Measurements from ENCODE around the gene RHOXF1.
"Not testable (repeated sequence)": the region's sequence is repeated elsewhere in the genome, so short reads cannot be mapped to it uniquely, and the experiment has no call there.

DNA sequence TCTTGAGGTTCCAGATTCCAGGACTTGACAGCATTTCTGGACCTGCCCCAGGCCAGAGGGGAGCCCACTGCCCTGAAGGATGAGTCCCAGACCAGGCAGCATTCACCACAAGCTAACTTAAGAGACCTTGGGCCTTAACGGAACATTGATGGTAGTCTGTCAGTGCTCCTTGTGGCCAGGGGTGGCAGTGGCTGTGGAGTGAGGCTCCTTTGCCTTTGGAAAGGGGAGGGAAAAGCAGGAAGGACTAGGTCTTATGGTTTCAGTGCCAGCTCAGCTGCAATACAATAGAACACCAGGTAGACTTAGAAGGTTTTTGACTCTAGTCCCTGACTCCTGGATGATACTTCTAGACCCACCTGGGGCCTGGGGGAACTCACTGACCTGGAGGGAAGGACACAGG lies 49.5 kb downstream of the RHOXF1 start:
- TF ChIP-seq, protein P1, sequence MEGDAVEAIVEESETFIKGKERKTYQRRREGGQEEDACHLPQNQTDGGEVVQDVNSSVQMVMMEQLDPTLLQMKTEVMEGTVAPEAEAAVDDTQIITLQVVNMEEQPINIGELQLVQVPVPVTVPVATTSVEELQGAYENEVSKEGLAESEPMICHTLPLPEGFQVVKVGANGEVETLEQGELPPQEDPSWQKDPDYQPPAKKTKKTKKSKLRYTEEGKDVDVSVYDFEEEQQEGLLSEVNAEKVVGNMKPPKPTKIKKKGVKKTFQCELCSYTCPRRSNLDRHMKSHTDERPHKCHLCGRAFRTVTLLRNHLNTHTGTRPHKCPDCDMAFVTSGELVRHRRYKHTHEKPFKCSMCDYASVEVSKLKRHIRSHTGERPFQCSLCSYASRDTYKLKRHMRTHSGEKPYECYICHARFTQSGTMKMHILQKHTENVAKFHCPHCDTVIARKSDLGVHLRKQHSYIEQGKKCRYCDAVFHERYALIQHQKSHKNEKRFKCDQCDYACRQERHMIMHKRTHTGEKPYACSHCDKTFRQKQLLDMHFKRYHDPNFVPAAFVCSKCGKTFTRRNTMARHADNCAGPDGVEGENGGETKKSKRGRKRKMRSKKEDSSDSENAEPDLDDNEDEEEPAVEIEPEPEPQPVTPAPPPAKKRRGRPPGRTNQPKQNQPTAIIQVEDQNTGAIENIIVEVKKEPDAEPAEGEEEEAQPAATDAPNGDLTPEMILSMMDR (IDR thresholded peaks at IDR 0.05): not testable (repeated sequence)
- TF ChIP-seq POLR2A (IDR thresholded peaks at IDR 0.05; ENCODE audit: low read depth): not testable (repeated sequence)
